Superior temporal gyrus (tissue), 1 donor: Measurements from ENCODE around the gene NAT8.
"Not testable (repeated sequence)": the region's sequence is repeated elsewhere in the genome, so short reads cannot be mapped to it uniquely, and the experiment has no call there.

Experiments
- DNase-seq: peaks from one replicate; pipeline ENCODE4 v3.0.0-alpha.2; 2016; ENCODE audit errors: extremely low spot score

The NAT8 gene

GRCh38 chr2:73642338-73643018 lies at the start of gene NAT8:
Gene NAT8 (minus strand): TSS chr2:73642422. CDS start chr2:73641628, 794 bp downstream.
- DNase-seq: no peak

GRCh38 chr2:73690372-73691088 lies 48.3 kb upstream of the NAT8 start:
- peak; percentile 13 for DNase-seq

GRCh38 chr2:73688494-73688893 lies 46.3 kb upstream of the NAT8 start:
- DNase-seq: not testable (repeated sequence)

GRCh38 chr2:73685764-73686438 lies 43.7 kb upstream of the NAT8 start:
- DNase-seq: no peak

GRCh38 chr2:73684905-73685304 lies 42.7 kb upstream of the NAT8 start:
- DNase-seq: not testable (repeated sequence)

GRCh38 chr2:73684325-73684724 lies 42.1 kb upstream of the NAT8 start:
- not testable (repeated sequence) for DNase-seq

- peak; percentile 47 for DNase-seq
Observed at GRCh38 chr2:73679951-73680571, 37.8 kb upstream of the NAT8 start.

GRCh38 chr2:73679237-73679636 lies 37.0 kb upstream of the NAT8 start:
- not testable (repeated sequence) for DNase-seq

- not testable (repeated sequence) for DNase-seq
Observed at GRCh38 chr2:73678008-73678407, 35.8 kb upstream of the NAT8 start.

- not testable (repeated sequence) for DNase-seq
Observed at GRCh38 chr2:73676211-73676610, 34.0 kb upstream of the NAT8 start.

- DNase-seq: not testable (repeated sequence)
Observed at GRCh38 chr2:73674696-73675157, 32.5 kb upstream of the NAT8 start.

- not testable (repeated sequence) for DNase-seq
Observed at GRCh38 chr2:73669976-73670375, 27.8 kb upstream of the NAT8 start.

- not testable (repeated sequence) for DNase-seq
Observed at GRCh38 chr2:73667239-73667638, 25.0 kb upstream of the NAT8 start.

- DNase-seq: no peak
Observed at GRCh38 chr2:73654175-73654574, 12.0 kb upstream of the NAT8 start.

GRCh38 chr2:73652348-73652747 lies 10.1 kb upstream of the NAT8 start:
- no peak for DNase-seq

GRCh38 chr2:73651591-73652230 lies 9.5 kb upstream of the NAT8 start:
- no peak for DNase-seq

GRCh38 chr2:73647690-73648089 lies 5.5 kb upstream of the NAT8 start:
- DNase-seq: not testable (repeated sequence)

GRCh38 chr2:73641767-73642062 lies 507 bp downstream of the NAT8 start:
- DNase-seq: no peak

GRCh38 chr2:73640946-73641766 lies 1.1 kb downstream of the NAT8 start:
- no peak for DNase-seq

GRCh38 chr2:73640511-73640911 lies 1.7 kb downstream of the NAT8 start:
- DNase-seq: peak; percentile 31

- DNase-seq: no peak
Observed at GRCh38 chr2:73638429-73638828, 3.8 kb downstream of the NAT8 start.
